GM13977 (cell line): ENCODE results near the gene ESPN.
A peak's percentile ranks its signal among the peaks of the same experiment; 100 is the strongest.

Experiments
- DNase-seq: peaks from one replicate; pipeline ENCODE4 v3.0.0; 2012; ENCODE audit warnings: low spot score
- CTCF ChIP-seq: IDR thresholded peaks from 2 replicates; pipeline ENCODE4 v1.5.1; 2012; ENCODE audit warnings: mild to moderate bottlenecking, control low read depth; ENCODE audit not compliant: insufficient read depth; ENCODE audit errors: extremely low read depth, missing control alignments
- in situ Hi-C: fragments of 300-500 bp; cut with MboI; formaldehyde crosslinking; loops from one replicate; pipeline ENCODE4 v1.12.0; 2022; ENCODE audit warnings: low sequenced_read_pairs, low pct_unique_long_range_greater_than_20kb, mixed read lengths, inconsistent platforms; ENCODE audit not compliant: unreplicated experiment

ESPN gene

GRCh38 chr1:6483017-6483760, 58.6 kb downstream of the ESPN start:
- in situ Hi-C loops: loop anchor here (25.0 kb wide), 1 partner anchor 729 kb away; no protein-coding TSS in a partner anchor
- no peak for TF ChIP-seq CTCF

GRCh38 chr1:6483761-6484117, 59.2 kb downstream of the ESPN start:
- in situ Hi-C loops: loop anchor here (25.0 kb wide), 1 partner anchor 729 kb away; no protein-coding TSS in a partner anchor
- no peak for DNase-seq
- no peak for TF ChIP-seq CTCF

More at GRCh38 chr1:6483017-6483760, 58.6 kb downstream of the ESPN start:
- DNase-seq: no peak

GRCh38 chr1:6484826-6485167, 60.2 kb downstream of the ESPN start:
- in situ Hi-C loops: loop anchor here (25.0 kb wide), 1 partner anchor 728 kb away; no protein-coding TSS in a partner anchor
- no peak for DNase-seq
- no peak for TF ChIP-seq CTCF

GRCh38 chr1:6485168-6486101, 60.9 kb downstream of the ESPN start:
- peak; percentile 66 for DNase-seq
- no peak for TF ChIP-seq CTCF
- in situ Hi-C loops: loop anchor here (25.0 kb wide), 1 partner anchor 727 kb away; no protein-coding TSS in a partner anchor

GRCh38 chr1:6486433-6487011, 61.9 kb downstream of the ESPN start:
- DNase-seq: peak; percentile 92
- TF ChIP-seq CTCF: peak; percentile 92
- in situ Hi-C loops: loop anchor here (25.0 kb wide), 1 partner anchor 726 kb away; no protein-coding TSS in a partner anchor

- in situ Hi-C loops: loop anchor here (25.0 kb wide), 1 partner anchor 724 kb away; no protein-coding TSS in a partner anchor
- TF ChIP-seq CTCF: no peak
- DNase-seq: no peak
These were observed 63.4 kb downstream of the ESPN start for GRCh38 chr1:6487804-6488484.
